Kidney epithelial cell (primary cell): Measurements from ENCODE around the gene SLIT1. TPM values are rescaled to one million over a fixed set of nuclear protein-coding genes. Genes with fewer than 3 reads are reported as not detected.

Experiments used
- DNase-seq: peaks from one replicate; pipeline ENCODE4 v3.0.0-alpha.2; 2010; ENCODE audit warnings: low read depth
- H3K27me3 ChIP-seq: 2 replicates; pipeline ENCODE4 v1.6.0; 2011; ENCODE audit warnings: low read length; ENCODE audit not compliant: control insufficient read depth, insufficient read depth
- H3K36me3 ChIP-seq: 2 replicates; pipeline ENCODE4 v1.5.1; 2011; ENCODE audit warnings: low read length; ENCODE audit not compliant: control insufficient read depth, insufficient read depth
- H3K4me3 ChIP-seq: 2 replicates; pipeline ENCODE4 v1.5.1; 2011; ENCODE audit warnings: low read depth, mild to moderate bottlenecking, control low read depth, low read length
- total RNA-seq: library from RNA; depleted of rRNA; stranded (reverse); fragments of >200 nt; gene quantifications from 2 replicates; pipeline ENCODE4 v1.2.3, GENCODE V29; 2015
- TF ChIP-seq, protein P1 (sequence below): IDR thresholded peaks from 2 replicates; pipeline ENCODE4 v1.5.1; 2011; ENCODE audit warnings: mild to moderate bottlenecking, moderate library complexity, low read length, control low read depth, inconsistent platforms; ENCODE audit not compliant: insufficient read depth, poor library complexity, severe bottlenecking

The SLIT1 gene
- total RNA-seq, 1 donor from 2014 or later = 0.17 TPM

DNA sequence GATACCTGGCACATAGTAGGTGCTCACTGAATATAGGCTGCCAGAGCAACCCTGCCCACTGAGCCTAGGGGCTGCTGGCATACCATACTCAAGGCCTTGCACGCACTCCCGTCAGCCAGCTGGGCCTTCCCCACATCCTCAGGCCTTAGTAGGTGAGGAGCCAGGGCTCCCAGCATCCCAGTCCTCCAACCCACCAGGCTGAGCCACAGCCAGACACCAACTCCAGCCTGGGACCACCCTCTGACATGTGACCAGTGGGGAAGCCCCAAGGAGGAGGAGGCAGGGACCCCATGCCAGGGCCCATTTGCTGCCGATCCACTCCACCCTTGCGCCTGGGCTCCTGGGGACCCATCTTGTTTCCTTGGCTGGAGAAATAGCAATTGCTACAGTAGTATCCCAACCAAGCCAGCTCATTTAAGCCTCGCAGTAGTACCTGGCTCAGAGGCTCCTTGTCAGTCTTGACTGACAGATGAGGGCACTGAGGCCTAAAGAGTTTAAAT is 11.4 kb downstream of the SLIT1 start:
- Histone ChIP-seq H3K36me3 (no peaks in the 10 kb centered on the region), H3K27me3 (peaks cover 18% of the 10 kb centered on the region), H3K4me3 (no peak overlapping the region)
- DNase-seq = no peak
- TF ChIP-seq, protein P1, sequence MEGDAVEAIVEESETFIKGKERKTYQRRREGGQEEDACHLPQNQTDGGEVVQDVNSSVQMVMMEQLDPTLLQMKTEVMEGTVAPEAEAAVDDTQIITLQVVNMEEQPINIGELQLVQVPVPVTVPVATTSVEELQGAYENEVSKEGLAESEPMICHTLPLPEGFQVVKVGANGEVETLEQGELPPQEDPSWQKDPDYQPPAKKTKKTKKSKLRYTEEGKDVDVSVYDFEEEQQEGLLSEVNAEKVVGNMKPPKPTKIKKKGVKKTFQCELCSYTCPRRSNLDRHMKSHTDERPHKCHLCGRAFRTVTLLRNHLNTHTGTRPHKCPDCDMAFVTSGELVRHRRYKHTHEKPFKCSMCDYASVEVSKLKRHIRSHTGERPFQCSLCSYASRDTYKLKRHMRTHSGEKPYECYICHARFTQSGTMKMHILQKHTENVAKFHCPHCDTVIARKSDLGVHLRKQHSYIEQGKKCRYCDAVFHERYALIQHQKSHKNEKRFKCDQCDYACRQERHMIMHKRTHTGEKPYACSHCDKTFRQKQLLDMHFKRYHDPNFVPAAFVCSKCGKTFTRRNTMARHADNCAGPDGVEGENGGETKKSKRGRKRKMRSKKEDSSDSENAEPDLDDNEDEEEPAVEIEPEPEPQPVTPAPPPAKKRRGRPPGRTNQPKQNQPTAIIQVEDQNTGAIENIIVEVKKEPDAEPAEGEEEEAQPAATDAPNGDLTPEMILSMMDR = no peak

DNA sequence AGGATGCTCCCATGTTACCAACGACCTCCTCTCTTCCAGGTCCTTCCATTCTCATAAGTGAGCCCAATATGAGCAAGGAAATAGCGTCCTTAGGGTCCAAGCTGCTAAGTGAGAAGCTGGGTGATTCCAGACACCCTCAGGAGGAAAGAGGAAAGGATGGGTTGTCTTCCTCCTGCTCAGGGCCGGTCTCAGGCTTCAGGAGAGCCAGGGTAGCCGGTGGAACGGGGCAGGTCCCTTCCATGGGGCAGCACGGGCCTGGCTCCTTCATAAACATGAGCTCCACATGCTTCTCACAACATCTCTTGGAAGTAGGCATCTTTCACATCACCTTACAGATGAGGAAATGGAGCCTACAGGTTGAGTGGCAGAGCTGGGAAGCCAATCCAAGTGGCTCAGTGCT is 12.7 kb downstream of the SLIT1 start:
- no peak for DNase-seq
- peaks cover 13% of the 10 kb centered on the region for H3K27me3 ChIP-seq
- no peaks in the 10 kb centered on the region for H3K36me3 ChIP-seq
- no peak overlapping the region for H3K4me3 ChIP-seq
- TF ChIP-seq, protein P1 = no peak

DNA sequence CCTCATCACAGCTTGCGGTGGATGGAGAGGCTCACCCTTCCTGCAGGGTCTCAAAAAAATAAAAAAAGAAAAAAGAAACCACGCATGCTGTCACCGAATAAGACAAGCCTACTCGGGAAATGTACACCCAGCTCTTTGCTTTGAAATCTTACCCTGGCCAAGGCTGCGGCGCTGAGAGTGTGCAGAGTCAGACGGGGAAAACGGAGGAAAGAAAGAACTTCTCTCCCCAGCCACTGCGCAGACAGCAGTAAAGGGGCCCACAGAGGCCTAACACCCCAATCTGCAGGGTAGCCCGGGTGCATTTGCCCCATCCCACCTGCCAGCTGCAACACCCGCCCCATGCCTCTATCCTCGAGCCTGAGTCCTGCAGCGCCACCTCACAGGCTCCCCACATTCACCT is 14.8 kb downstream of the SLIT1 start:
- DNase-seq = no peak
- H3K27me3 ChIP-seq = peaks cover 17% of the 10 kb centered on the region
- no peak overlapping the region for H3K4me3 ChIP-seq
- TF ChIP-seq, protein P1 = no peak
- no peaks in the 10 kb centered on the region for H3K36me3 ChIP-seq

DNA sequence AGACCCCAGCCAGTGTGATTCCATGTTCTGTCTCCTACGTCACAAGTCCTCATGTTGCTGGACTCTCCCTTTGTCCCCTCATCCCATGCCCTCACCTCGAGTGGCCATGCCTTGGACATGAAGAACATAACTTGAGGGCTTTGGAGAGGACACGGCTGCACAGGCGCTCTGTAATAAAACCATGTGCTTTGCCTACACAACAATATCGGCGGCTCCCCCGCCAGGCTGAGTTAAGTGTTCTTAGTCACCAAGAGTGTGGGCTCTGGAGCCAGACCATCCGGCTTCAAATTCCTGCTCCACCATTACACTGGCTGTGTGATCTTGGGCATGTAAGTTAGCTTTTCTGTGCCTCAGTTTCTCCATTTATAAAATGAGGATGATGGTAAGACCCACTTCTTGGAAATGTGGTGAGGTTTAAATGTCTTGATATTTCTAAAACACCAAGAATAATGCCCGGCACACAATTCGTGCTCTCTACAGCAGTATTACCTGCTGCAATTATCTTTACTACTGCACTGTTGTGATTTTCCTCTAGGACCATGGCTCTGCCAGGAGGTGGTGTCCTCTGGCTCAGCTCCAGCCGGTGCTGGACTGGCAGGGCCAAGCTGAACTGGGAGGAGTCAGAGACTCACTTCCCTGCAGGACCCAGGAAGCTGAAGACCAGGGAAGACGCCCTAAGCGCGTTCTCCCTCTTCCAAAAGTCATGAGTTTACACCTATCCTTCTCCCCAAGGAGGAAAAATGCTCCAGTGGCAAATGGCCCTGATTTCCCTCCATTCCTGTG is 15.7 kb downstream of the SLIT1 start:
- DNase-seq = no peak
- Histone ChIP-seq H3K4me3 (no peak overlapping the region), H3K27me3 (peaks cover 17% of the 10 kb centered on the region), H3K36me3 (no peaks in the 10 kb centered on the region)
- TF ChIP-seq, protein P1 = no peak

DNA sequence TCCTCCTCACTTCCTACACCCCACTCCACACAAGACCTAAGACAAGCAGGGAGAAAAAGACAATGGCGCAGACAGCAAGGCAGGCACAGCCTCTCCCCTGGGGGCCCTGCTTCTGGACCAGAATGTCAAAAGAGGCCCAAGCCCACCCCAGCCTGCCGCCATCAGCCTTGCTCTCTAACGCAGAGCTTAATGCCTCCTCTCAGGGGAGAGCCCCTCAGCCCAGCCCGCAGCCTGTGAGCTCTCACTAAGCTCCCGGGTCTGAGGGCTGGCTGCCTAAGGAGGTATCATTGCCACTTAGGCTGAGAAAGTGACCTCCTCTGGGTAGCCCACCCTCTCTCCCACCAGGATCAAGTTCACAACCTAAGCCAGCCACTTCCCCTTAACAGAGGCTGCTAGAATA is 16.7 kb downstream of the SLIT1 start:
- H3K4me3 ChIP-seq = no peak overlapping the region
- peaks cover 17% of the 10 kb centered on the region for H3K27me3 ChIP-seq
- DNase-seq = no peak
- no peaks in the 10 kb centered on the region for H3K36me3 ChIP-seq
- TF ChIP-seq, protein P1 = no peak

DNA sequence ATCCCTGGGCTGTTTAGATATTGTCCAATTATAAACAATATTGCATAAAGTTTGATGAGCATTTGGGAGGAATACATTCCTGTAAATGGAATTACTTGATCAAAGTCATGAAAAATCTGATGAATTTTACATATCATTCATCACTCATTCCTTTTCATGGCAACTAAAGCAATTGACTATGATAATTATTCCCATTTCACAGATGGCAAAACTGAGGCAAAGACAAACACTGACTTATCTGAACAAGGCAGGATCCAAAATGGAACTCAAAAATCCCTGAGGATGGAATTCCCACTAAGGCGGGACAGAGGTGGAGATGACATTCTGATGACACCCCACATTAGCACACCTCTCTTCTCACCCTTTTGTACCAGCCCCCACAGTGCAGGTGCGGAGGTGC is 17.1 kb downstream of the SLIT1 start:
- TF ChIP-seq, protein P1 = no peak
- Histone ChIP-seq H3K36me3 (no peaks in the 10 kb centered on the region), H3K4me3 (no peak overlapping the region), H3K27me3 (peaks cover 17% of the 10 kb centered on the region)
- DNase-seq = no peak
